Activated CD4-positive, alpha-beta T cell treated with anti-CD3 and anti-CD28 coated beads, Interleukin-2, amount 10 ng/mL, durations not matched to agents 7 days and 5 days (primary cell): ENCODE results near the gene SLC16A3. TPM values are rescaled to one million over a fixed set of nuclear protein-coding genes. Genes with fewer than 3 reads are reported as not detected.
A peak's percentile ranks its signal among the peaks of the same experiment; 100 is the strongest.

Source experiments
- CTCF ChIA-PET: fragments of 350-600 bp; sonication (Branson Sonifier 250); formaldehyde crosslinking; loops from one replicate; lab custom pipeline; 2021; ENCODE audit warnings: antibody characterized with exemption; lab: Charles Lee
- POLR2A ChIA-PET: fragments of 350-600 bp; sonication (Branson Sonifier 250); formaldehyde crosslinking; loops from one replicate; lab custom pipeline; 2021; ENCODE audit warnings: antibody characterized with exemption; lab: Charles Lee
- DNase-seq: peaks from one replicate; pipeline ENCODE4 v3.0.0-alpha.2; 2020
- H3K27ac Mint-ChIP-seq: one replicate; pipeline ENCODE4 v1.8.0; 2021; ENCODE audit warnings: mild to moderate bottlenecking, moderate library complexity, mixed read lengths
- H3K27me3 Mint-ChIP-seq: one replicate; pipeline ENCODE4 v1.8.0; 2021; ENCODE audit warnings: mixed read lengths
- H3K36me3 Mint-ChIP-seq: one replicate; pipeline ENCODE4 v1.8.0; 2021; ENCODE audit warnings: low read depth, mixed read lengths
- H3K4me1 Mint-ChIP-seq: one replicate; pipeline ENCODE4 v1.8.0; 2021; ENCODE audit warnings: mixed read lengths
- H3K4me3 Mint-ChIP-seq: one replicate; pipeline ENCODE4 v1.8.0; 2021; ENCODE audit warnings: mild to moderate bottlenecking, moderate library complexity, mixed read lengths
- H3K9me3 Mint-ChIP-seq: one replicate; pipeline ENCODE4 v1.8.0; 2021; ENCODE audit warnings: mixed read lengths
- microRNA-seq: library from miRNA; unstranded; fragments of <30 nt; microRNA quantifications from one replicate; pipeline ENCODE4 v1.2.0, GENCODE V29; 2021; ENCODE audit warnings: borderline microRNAs expressed, borderline replicate concordance
- total RNA-seq, 2 experiments: library from RNA; stranded (reverse); gene quantifications; one replicate each; pipeline ENCODE4 v1.2.3, GENCODE V29; 2021

SLC16A3 gene
- total RNA-seq, 2 experiments from 2014 or later, result 104 to 140 TPM

DNA sequence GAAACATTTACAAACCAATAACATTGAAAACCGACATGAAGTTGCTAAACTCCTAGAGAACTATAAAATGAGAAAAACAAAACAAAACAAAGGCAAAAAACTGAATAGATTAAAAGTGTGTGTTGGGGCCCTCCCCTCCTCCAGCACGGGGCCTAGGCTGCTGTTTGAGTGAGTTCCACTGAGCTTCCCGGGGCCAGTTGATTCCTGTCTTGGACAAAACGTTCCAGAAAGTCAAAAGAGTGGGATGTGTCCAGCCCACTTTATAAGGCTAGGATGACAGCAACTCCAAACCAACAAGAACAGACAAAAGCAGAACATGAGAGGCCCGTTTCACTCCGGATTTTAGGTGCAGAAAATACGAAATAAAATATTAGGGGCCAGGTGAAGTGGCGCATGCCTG lies 56.3 kb downstream of the SLC16A3 start:
- ChIA-PET CTCF (interaction anchor here (0.6 to 0.7 kb wide), 2 partner anchors 15 to 16 kb away, joined by 3 to 4 read pairs; no protein-coding TSS in a partner anchor), POLR2A (no interaction called here)
- H3K27me3 Mint-ChIP-seq, result no peaks in the 10 kb centered on the region
- no peak for DNase-seq
- H3K9me3 Mint-ChIP-seq, result no peaks in the 10 kb centered on the region
- peaks cover 32% of the 10 kb centered on the region for H3K4me1 Mint-ChIP-seq
- H3K36me3 Mint-ChIP-seq, result no peaks in the 10 kb centered on the region
- H3K27ac Mint-ChIP-seq, result no peak overlapping the region
- H3K4me3 Mint-ChIP-seq, result no peak overlapping the region

DNA sequence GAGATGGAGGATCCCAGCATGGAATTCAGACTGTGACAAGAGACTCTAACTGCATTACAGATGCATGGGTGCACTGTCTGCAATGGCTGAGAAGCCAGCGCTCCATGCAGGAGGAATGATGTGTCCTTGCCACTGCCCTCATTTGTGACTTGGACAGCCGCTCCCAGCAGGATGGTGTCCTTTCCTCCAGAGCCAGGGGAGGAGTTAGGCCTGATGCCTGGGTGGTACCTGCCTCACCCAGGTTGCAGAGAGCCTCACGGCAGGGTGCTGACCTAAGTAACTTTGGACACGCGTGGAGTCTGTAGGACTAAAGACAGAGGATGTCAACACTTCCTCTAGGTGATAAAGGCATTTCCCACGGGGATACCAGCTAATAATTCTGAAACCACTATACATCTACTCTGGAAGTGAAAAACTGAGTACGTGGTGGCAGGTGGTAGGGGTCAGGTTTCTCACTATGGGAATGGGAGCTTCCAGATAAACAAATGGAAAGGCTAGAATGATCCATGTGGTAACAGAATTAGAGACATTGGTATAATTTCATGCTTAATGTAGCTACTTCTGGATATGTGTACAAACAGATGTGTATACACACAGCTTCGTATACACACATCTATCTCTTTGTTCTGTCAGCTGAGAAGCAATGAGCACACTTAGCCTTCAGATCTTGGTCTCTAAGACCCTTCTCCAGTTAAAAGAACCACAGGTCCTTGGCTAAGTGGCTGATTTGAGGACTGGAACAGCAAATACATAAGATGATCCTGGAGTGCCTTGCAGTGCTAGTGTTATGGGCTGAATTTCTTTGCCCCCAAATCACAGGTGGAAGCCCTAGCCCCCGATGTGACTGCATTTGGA lies 58.4 kb downstream of the SLC16A3 start:
- ChIA-PET POLR2A (no interaction called here), CTCF (no interaction called here)
- DNase-seq, result no peak
- no peaks in the 10 kb centered on the region for H3K27me3 Mint-ChIP-seq
- H3K36me3 Mint-ChIP-seq, result no peaks in the 10 kb centered on the region
- H3K9me3 Mint-ChIP-seq, result no peaks in the 10 kb centered on the region
- H3K27ac Mint-ChIP-seq, result peak overlapping the region; percentile 13
- no peak overlapping the region for H3K4me3 Mint-ChIP-seq
- H3K4me1 Mint-ChIP-seq, result peaks cover 27% of the 10 kb centered on the region

DNA sequence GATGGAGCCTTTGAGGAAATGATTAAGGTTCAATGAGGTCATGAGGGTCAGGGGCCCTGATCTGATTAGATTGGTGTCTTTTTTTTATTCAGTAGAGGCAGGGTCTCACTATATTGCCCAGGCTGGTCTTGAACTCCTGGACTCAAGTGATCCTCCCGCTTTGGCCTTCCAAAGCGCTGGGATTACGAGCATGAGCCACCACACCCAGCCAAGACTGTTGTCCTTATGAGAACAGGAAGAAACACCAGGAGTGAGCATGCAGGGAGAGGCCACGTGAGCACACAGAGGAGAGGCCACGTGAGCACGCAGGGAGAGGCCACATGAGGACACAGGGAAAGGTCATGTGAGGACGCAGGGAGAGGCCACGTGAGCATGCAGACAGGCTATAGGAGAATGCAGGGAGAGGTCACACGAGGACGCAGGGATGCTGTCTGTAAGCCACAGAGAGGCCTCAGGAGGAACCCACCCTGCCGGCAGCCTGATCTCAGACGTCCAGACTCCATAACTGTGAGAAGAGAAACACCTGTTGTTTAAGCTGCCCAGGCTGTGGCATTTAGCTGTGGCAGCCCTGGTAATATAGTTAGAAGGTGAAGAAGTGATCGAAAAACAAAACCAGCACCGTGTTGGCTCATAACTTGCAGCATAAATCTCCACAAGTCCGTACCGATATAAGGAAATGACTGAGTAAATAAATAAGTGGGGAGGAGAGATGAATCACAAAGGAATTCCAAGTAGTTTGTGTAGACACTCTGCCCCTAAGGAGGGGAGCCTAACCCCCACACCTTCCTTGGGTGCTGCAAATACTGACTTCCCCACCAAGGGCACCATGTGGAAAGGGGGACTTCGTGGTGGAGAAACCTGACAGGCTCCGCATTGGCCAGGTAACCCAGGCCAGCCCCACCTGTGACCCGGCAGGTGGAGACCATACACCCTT lies 59.3 kb downstream of the SLC16A3 start:
- Mint-ChIP-seq H3K4me3 (no peak overlapping the region), H3K4me1 (peaks cover 27% of the 10 kb centered on the region), H3K27me3 (no peaks in the 10 kb centered on the region), H3K9me3 (no peaks in the 10 kb centered on the region), H3K36me3 (no peaks in the 10 kb centered on the region), H3K27ac (peak overlapping the region; percentile 41)
- DNase-seq, result no peak
- ChIA-PET POLR2A (no interaction called here), CTCF (no interaction called here)

Small RNA genes lying within 50 kb of the gene (microRNA-seq; reads per million reads assigned to microRNA genes)
- 1.1 reads per million for gene MIR6787

Other genes starting within 250 kb of the SLC16A3 start
- 10 to 100 TPM; 57.3 to 73.0 TPM for gene CENPX, start 206.2 kb upstream of the SLC16A3 start, total RNA-seq
- 10 to 100 TPM; 54.5 to 68.4 TPM for gene LRRC45, start 205.7 kb upstream of the SLC16A3 start, total RNA-seq
- gene RAC3, start 197.4 kb upstream of the SLC16A3 start, total RNA-seq, result 10 to 100 TPM; 12.2 to 13.7 TPM
- gene DCXR, start 191.3 kb upstream of the SLC16A3 start, total RNA-seq, result 100 to 1,000 TPM; 140 to 144 TPM
- 10 to 100 TPM; 29.0 to 29.8 TPM for gene RFNG, start 177.2 kb upstream of the SLC16A3 start, total RNA-seq
- 10 to 100 TPM; 78.5 to 92.1 TPM for gene GPS1, start 177.1 kb upstream of the SLC16A3 start, total RNA-seq
- 100 to 1,000 TPM; 113 to 127 TPM for gene DUS1L, start 163.2 kb upstream of the SLC16A3 start, total RNA-seq
- 100 to 1,000 TPM; 138 to 139 TPM for gene FASN, start 130.8 kb upstream of the SLC16A3 start, total RNA-seq
- 10 to 100 TPM; 60.5 to 69.7 TPM for gene CCDC57, start 16.2 kb upstream of the SLC16A3 start, total RNA-seq
- 100 to 1,000 TPM; 115 to 142 TPM for gene CSNK1D, start 44.7 kb downstream of the SLC16A3 start, total RNA-seq
- gene CD7, start 88.6 kb downstream of the SLC16A3 start, total RNA-seq, result 100 to 1,000 TPM; 285 to 292 TPM
- 10 to 100 TPM; 16.4 TPM for gene SECTM1, start 104.7 kb downstream of the SLC16A3 start, total RNA-seq
- gene TEX19, start 130.2 kb downstream of the SLC16A3 start, total RNA-seq, result under 1 TPM in 1 of 2 experiments, not detected in 1; 0.10 TPM
- not detected for gene UTS2R, start 142.7 kb downstream of the SLC16A3 start, total RNA-seq
- 10 to 100 TPM; 65.5 to 70.2 TPM for gene HEXD, start 189.3 kb downstream of the SLC16A3 start, total RNA-seq
- gene OGFOD3, start 189.5 kb downstream of the SLC16A3 start, total RNA-seq, result 10 to 100 TPM; 23.8 to 28.0 TPM
- gene CYBC1, start 221.7 kb downstream of the SLC16A3 start, total RNA-seq, result 100 to 1,000 TPM; 300 to 324 TPM
- 100 to 1,000 TPM; 105 to 117 TPM for gene NARF, start 229.7 kb downstream of the SLC16A3 start, total RNA-seq